ENCODE results near the gene SLMAP. TPM values are rescaled to one million over a fixed set of nuclear protein-coding genes. Genes with fewer than 3 reads are reported as not detected.

Gene SLMAP
- total RNA-seq, 1 donor from 2014 or later: 57.2 TPM

DNA sequence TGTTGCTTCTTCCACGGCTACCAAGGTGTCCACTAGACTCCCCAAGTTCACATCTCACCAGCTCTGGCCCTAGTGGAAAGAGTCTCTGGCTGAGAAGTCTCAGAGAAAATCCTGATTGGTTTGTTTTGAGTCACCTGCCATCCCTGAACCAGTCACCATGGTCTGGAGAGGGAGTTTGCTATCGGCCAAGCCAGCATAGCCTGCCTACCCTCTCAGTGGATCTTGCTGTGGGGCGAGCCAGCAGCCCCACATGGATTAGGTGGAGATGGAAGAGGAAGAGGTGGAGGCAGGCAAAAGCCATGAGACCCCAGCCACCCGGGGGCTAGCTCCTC, 204.0 kb downstream of the SLMAP start:
- DNase-seq (ENCODE audit: low spot score): no peak

- no peak for DNase-seq (ENCODE audit: low spot score)
Observed at GRCh38 chr3:57961177-57961827, 205.2 kb downstream of the SLMAP start.

GRCh38 chr3:57961828-57962447, 205.8 kb downstream of the SLMAP start:
- no peak for DNase-seq (ENCODE audit: low spot score)

GRCh38 chr3:57962448-57962834, 206.3 kb downstream of the SLMAP start:
- no peak for DNase-seq (ENCODE audit: low spot score)

- no peak for DNase-seq (ENCODE audit: low spot score)
Observed at GRCh38 chr3:57963811-57964346, 207.8 kb downstream of the SLMAP start.

DNA sequence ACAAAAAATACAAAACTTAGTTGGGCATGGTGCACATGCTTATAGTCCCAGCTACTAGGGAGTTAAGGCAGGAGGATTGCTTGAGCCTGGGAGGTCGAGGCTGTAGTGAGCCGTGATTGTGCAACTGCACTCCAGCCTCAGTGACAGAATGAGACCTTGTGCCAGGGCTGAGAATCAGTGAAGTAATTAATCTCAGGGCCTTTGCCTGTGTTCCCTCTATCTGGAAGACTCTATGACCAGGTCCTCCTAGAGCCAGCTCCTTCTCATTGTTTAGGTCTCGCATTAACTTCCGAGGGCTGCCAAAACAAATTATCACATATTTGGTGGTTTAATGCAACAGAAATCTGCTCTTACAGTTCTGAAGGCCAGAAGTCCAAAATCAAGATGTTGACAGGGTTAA, 210.7 kb downstream of the SLMAP start:
- DNase-seq (ENCODE audit: low spot score): no peak

DNA sequence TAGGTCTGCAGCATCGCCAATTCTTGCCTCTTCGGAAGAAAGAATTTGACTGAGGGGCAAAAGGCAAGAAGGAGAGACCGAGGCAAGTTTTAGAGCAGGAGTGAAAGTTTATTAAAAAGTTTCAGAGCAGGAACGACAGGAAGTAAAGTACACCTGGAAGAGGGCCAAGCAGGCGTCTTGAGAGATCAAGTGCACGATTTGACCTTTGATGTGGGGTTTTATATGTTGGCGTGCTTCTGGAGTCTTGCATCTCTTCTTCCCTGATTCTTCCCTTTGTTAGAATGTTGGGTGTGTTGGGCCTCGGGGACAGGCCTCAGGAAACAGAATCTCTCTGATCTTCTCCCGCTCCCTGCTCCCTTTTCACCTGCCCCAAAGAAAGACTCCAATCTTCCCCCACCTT, 211.5 kb downstream of the SLMAP start:
- no peak for DNase-seq (ENCODE audit: low spot score)

DNA sequence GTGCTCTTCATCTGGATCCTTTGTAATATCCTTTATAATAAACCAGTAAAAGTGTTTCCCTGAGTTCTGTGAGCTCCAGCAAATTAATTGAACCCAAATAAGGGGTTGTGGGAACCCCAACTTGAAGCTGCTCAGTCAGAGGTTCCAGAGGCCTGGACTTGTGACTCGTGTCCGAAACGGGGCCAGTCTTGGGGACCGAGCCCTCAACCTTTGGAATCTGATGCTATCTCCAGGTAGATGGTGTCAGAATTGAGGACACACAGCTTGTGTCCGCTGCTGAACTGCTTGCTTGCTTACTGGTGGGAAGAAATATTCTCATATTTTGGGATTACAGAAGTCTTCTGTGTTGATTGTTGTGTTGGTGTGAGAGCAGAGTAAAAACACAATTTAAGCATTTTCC, 212.4 kb downstream of the SLMAP start:
- no peak for DNase-seq (ENCODE audit: low spot score)

DNA sequence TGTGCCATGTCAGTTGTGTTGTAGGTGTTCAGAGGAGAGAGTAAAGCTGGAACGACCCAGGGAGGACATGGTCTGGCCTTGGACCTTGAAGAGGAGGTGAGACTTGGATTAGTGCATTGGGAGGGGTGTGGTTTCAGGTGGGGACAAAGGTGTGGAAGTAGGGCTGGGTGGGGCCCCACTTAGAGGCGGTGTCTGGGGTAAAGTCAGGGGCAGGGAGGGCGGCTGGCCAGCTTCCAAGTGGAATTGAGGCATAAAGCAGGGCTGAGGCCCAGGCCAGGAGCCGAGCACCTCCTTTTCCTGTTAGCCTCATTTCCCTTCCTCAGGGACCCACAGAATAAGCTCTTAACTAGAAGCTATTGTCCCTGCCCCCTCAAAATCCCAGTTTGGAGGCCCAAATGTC, 215.9 kb downstream of the SLMAP start:
- DNase-seq (ENCODE audit: low spot score): no peak

DNA sequence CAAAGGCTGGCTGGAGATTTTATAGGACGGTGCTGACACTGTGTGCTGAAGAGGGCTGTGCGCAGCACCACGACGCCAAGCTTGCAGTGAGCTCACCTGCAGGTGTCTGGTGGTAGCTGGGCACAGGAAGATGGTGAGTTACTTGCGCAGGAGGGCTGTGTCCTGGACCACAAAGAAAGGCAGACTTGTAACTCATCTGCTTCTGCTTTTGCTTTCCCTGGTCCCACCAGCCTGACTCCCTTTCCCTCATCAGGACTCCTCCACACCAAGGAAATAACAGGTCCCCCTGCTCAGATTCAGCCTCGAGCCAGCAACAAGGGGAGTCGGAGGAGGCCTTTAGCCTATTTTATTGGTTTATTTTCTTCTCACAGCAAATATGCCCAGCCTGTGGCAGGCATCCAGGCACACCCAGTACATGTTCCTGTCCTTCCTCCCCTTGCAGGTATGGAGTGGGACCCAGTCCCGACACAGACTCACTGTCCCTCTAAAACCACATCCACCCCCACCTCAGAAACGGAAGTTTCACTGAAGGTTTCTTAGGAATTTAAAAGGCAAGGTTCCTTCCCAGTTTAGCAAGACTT, 216.5 kb downstream of the SLMAP start:
- DNase-seq (ENCODE audit: low spot score): no peak

DNA sequence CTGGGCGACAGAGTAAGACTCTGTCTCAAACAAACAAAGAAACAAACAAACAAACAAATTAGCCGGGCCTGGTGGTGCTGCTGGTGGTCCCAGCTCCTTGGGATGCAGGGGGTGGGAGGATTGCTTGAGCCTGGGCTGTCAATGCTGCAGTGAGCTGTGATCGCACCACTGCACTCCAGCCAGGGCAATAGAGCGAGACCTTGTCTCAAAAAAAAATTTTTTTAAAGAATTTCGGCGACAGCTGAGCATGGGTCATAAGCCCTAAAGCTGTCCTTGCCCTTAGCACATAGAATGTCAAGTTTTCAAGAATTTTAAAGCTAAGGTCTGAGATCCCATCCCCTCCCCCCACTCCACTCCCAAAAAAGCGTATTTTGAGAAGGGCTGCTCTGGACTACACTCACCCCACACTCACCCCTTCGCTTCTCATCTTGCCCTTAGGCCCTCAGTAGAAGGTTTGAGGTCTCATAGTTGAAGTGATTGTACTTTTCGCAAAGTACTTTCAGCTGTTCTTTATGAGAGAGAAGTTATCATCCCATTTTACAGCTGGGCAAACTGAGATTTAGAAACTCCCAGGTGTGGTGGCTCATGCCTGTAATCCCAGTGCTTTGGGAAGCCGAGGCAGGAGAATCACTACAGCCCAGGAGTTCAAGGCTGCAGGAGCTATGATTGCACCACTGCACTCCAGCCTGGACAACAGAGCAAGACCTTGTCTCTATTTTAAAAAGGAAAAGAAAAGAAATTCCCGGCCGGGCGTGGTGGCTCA, 217.8 kb downstream of the SLMAP start:
- no peak for DNase-seq (ENCODE audit: low spot score)

GRCh38 chr3:57974796-57975388, 218.8 kb downstream of the SLMAP start:
- DNase-seq (ENCODE audit: low spot score): no peak

DNA sequence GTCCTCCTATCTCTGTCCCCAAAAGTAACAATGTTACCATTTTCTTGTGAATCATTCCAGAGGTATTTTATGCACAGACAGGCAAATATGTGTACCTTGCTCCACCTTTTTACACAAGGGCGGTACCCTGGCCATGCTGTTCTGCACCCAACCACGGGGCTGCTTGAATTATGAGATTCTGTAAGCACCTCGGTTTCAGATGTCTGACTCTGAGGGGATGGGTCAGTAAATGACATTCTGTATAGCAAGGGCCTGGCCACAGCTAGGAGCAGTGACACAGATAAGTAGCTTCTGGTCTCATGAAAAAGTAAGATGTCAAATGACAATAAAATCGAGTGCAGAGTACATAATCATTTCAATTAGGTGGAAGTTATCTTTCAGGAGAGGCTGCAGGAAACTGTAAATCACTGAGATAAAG, 221.7 kb downstream of the SLMAP start:
- DNase-seq (ENCODE audit: low spot score): no peak

- no peak for DNase-seq (ENCODE audit: low spot score)
Observed at GRCh38 chr3:57978316-57978715, 222.2 kb downstream of the SLMAP start.

Other genes starting within 250 kb of the SLMAP start
- 0.06 TPM for gene DNAH12, start 212.0 kb upstream of the SLMAP start, total RNA-seq
- 26.7 TPM for gene PDE12, start 200.0 kb upstream of the SLMAP start, total RNA-seq
- 156 TPM for gene ARF4, start 159.0 kb upstream of the SLMAP start, total RNA-seq
- 30.9 TPM for gene DENND6A, start 63.2 kb upstream of the SLMAP start, total RNA-seq